CD14-positive monocyte (primary cell): ENCODE data around the gene HPSE2. TPM values are rescaled to one million over a fixed set of nuclear protein-coding genes. Genes with fewer than 3 reads are reported as not detected.

Experiments
- DNase-seq, 3 donors: peaks; one replicate each; pipeline ENCODE4 v3.0.0-alpha.2; 2011 to 2022
- H2AFZ ChIP-seq: 2 replicates; pipeline ENCODE4 v1.6.0; 2012; ENCODE audit warnings: mild to moderate bottlenecking, low read depth, low read length, inconsistent platforms; ENCODE audit not compliant: insufficient read depth, poor library complexity, severe bottlenecking
- H3K27ac ChIP-seq, 2 donors: 1 replicate in 1 of 2; 2 replicates in 1 of 2; pipeline ENCODE4 v1.5.1; 2012 to 2013; ENCODE audit warnings: low read length in 2 of 2, control low read depth in 1 of 2, inconsistent platforms in 1 of 2, low read depth in 1 of 2, mild to moderate bottlenecking in 1 of 2
- H3K27me3 ChIP-seq, 2 donors: one replicate each; pipeline versions ENCODE4 v1.6.0 to v1.6.1; 2011 to 2013; ENCODE audit warnings: low read length in 2 of 2; ENCODE audit not compliant: control insufficient read depth in 2 of 2, insufficient read depth in 2 of 2
- H3K36me3 ChIP-seq, 2 donors: replicated peaks in 1 of 2; 1 replicate in 1 of 2; 2 replicates in 1 of 2; pipeline versions ENCODE4 v1.5.1 to v1.6.1; 2012 to 2013; ENCODE audit warnings: low read length in 2 of 2, control low read depth in 1 of 2, inconsistent platforms in 1 of 2, mild to moderate bottlenecking in 1 of 2; ENCODE audit not compliant: insufficient read depth in 2 of 2, control insufficient read depth in 1 of 2
- H3K4me1 ChIP-seq, 2 donors: 1 replicate in 1 of 2; 2 replicates in 1 of 2; pipeline versions ENCODE4 v1.5.1 to v1.6.1; 2012 to 2013; ENCODE audit warnings: low read length in 2 of 2, control low read depth in 1 of 2, inconsistent platforms in 1 of 2, mild to moderate bottlenecking in 1 of 2, moderate library complexity in 1 of 2; ENCODE audit not compliant: insufficient read depth in 2 of 2, control insufficient read depth in 1 of 2
- H3K4me2 ChIP-seq: replicated peaks from 2 replicates; pipeline ENCODE3; 2012; ENCODE audit warnings: low read length, moderate library complexity, mild to moderate bottlenecking; ENCODE audit not compliant: poor library complexity, severe bottlenecking; ENCODE audit errors: extremely low read depth
- H3K4me3 ChIP-seq, 3 experiments: fragments of 200-600 bp in 1 of 3; sonication (generic) in 1 of 3; replicated peaks in 1 of 3; 1 replicate in 2 of 3; 2 replicates in 1 of 3; pipeline ENCODE4 v1.5.1; 2011 to 2013; ENCODE audit warnings: low read length in 3 of 3, mild to moderate bottlenecking in 3 of 3, control low read depth in 2 of 3, low read depth in 2 of 3, inconsistent platforms in 1 of 3, moderate library complexity in 1 of 3
- H3K79me2 ChIP-seq: 2 replicates; pipeline ENCODE4 v1.6.0; 2012; ENCODE audit warnings: mild to moderate bottlenecking, control low read depth, inconsistent platforms, low read length, moderate library complexity; ENCODE audit not compliant: insufficient read depth
- H3K9ac ChIP-seq: 2 replicates; pipeline ENCODE4 v1.6.0; 2017; ENCODE audit warnings: low read length, mild to moderate bottlenecking; ENCODE audit not compliant: insufficient read depth, poor library complexity, severe bottlenecking
- H3K9me3 ChIP-seq, 2 donors: replicated peaks in 1 of 2; 1 replicate in 1 of 2; 2 replicates in 1 of 2; pipeline versions ENCODE4 v1.5.1 to v1.6.1; 2012 to 2013; ENCODE audit warnings: low read length in 2 of 2, control low read depth in 1 of 2; ENCODE audit not compliant: control insufficient read depth in 1 of 2, insufficient read depth in 1 of 2
- H4K20me1 ChIP-seq: 2 replicates; pipeline ENCODE4 v1.6.0; 2012; ENCODE audit warnings: mild to moderate bottlenecking, low read length, control low read depth, moderate library complexity; ENCODE audit not compliant: insufficient read depth
- H3K27ac Mint-ChIP-seq, 7 donors: one replicate each; pipeline ENCODE4 v1.8.0; 2020; ENCODE audit warnings: mild to moderate bottlenecking in 7 of 7, mixed read lengths in 7 of 7, moderate library complexity in 6 of 7, inconsistent platforms in 2 of 7
- H3K27me3 Mint-ChIP-seq, 3 donors: one replicate each; pipeline ENCODE4 v1.8.0; 2021 to 2022; ENCODE audit warnings: low read depth in 3 of 3, mild to moderate bottlenecking in 3 of 3, mixed read lengths in 3 of 3, moderate library complexity in 3 of 3, inconsistent platforms in 1 of 3
- H3K36me3 Mint-ChIP-seq, 2 donors: one replicate each; pipeline ENCODE4 v1.8.0; 2020; ENCODE audit warnings: mixed read lengths in 2 of 2, inconsistent platforms in 1 of 2, mild to moderate bottlenecking in 1 of 2
- H3K4me1 Mint-ChIP-seq: one replicate; pipeline ENCODE4 v1.8.0; 2020; ENCODE audit warnings: mild to moderate bottlenecking, mixed read lengths
- H3K4me3 Mint-ChIP-seq, 2 donors: one replicate each; pipeline ENCODE4 v1.8.0; 2020; ENCODE audit warnings: mild to moderate bottlenecking in 2 of 2, mixed read lengths in 2 of 2, moderate library complexity in 1 of 2
- H3K9me3 Mint-ChIP-seq, 7 donors: one replicate each; pipeline ENCODE4 v1.8.0; 2020 to 2022; ENCODE audit warnings: mixed read lengths in 7 of 7, mild to moderate bottlenecking in 6 of 7, moderate library complexity in 6 of 7, inconsistent platforms in 2 of 7
- WGBS: methylation state at CpG from one replicate; pipeline ENCODE4 v1.1.5; 2013; ENCODE audit warnings: missing lambda C conversion rate; ENCODE audit not compliant: insufficient coverage; 5-methylcytosine and 5-hydroxymethylcytosine counted together
- intact Hi-C, 2 donors: fragments of 100-400 bp; cut with micrococcal nuclease; formaldehyde crosslinking; loops; one replicate each; pipeline versions ENCODE4 v1.15.0 to v1.15.1; 2023
- polyA plus RNA-seq, 3 donors: library from polyadenylated mRNA; depleted of rRNA in 1 of 3; unstranded in 2 of 3; stranded (reverse) in 1 of 3; fragments of 300-500 nt in 2 of 3; fragments of >200 nt in 1 of 3; fragmentation: Illumina TruSeq in 2 of 3; gene quantifications; 1 replicate in 2 of 3; 2 replicates in 1 of 3; pipeline ENCODE4 v1.2.3, GENCODE V29; 2012 to 2021
- TF ChIP-seq, protein P1 (sequence below): fragments of 200-600 bp; IDR thresholded peaks from one replicate; pipeline ENCODE4 v1.8.0; 2022; ENCODE audit warnings: antibody characterized with exemption, mild to moderate bottlenecking

HPSE2 gene
- polyA plus RNA-seq, 3 donors = not detected

DNA sequence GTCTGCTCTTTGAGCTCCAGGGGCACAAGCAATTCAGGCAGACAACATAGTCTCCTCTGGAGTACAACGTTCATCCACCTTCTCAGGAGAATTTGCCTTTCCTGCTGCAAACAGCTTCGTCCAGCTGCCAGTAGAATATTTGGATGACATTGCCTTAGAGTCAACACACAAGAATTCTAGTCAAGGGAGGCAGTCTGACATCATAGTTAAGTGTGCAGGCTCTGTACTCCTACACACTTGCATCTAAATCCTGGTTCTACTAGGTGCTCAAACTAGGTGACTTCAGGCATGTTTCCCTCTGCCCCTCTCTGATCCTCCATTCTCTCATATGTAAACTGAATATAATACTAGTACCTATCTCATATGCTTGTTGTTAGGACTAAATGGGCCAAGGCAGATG lies 314.8 kb downstream of the HPSE2 start:
- Mint-ChIP-seq H3K4me3 (no peak overlapping the region), H3K27me3 (no peaks in the 10 kb centered on the region), H3K27ac (no peak overlapping the region), H3K36me3 (no peaks in the 10 kb centered on the region), H3K4me1 (no peaks in the 10 kb centered on the region), H3K9me3 (peaks cover 0 to 2% (median 0%) of the 10 kb centered on the region in 7 donors)
- H3K36me3 ChIP-seq = no peaks in the 10 kb centered on the region
- no peaks in the 10 kb centered on the region for H3K4me1 ChIP-seq
- intact Hi-C loops = no loop called here
- no peak overlapping the region for H3K9ac ChIP-seq
- H4K20me1 ChIP-seq = no peaks in the 10 kb centered on the region
- no peaks in the 10 kb centered on the region for H3K27me3 ChIP-seq
- no peak for DNase-seq
- WGBS = 82% methylated on average over 2 of the region's 2 CpGs
- no peak overlapping the region for H3K4me2 ChIP-seq
- no peak overlapping the region for H2AFZ ChIP-seq
- TF ChIP-seq, protein P1, sequence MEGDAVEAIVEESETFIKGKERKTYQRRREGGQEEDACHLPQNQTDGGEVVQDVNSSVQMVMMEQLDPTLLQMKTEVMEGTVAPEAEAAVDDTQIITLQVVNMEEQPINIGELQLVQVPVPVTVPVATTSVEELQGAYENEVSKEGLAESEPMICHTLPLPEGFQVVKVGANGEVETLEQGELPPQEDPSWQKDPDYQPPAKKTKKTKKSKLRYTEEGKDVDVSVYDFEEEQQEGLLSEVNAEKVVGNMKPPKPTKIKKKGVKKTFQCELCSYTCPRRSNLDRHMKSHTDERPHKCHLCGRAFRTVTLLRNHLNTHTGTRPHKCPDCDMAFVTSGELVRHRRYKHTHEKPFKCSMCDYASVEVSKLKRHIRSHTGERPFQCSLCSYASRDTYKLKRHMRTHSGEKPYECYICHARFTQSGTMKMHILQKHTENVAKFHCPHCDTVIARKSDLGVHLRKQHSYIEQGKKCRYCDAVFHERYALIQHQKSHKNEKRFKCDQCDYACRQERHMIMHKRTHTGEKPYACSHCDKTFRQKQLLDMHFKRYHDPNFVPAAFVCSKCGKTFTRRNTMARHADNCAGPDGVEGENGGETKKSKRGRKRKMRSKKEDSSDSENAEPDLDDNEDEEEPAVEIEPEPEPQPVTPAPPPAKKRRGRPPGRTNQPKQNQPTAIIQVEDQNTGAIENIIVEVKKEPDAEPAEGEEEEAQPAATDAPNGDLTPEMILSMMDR = no peak
- H3K4me3 ChIP-seq = no peak overlapping the region
- H3K79me2 ChIP-seq = no peaks in the 10 kb centered on the region
- no peaks in the 10 kb centered on the region for H3K9me3 ChIP-seq
- H3K27ac ChIP-seq = no peak overlapping the region

DNA sequence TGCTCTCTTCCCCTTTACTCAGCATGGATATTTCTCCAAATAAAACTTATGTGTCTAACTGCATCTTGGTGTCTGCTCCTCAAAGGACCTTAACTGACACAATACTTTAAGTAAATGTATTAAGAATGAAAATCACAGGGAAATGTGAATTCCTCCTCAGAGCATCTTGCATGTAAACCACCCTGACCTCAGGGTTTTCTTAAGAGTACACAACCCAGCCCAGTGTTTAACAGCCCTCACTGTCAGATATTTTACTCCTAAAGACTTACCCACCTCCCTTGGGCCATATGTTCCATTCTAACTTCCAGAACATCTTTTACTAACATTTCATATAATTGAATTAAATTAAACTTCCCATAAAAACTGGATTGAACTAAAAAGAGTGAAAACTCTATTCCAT lies 315.3 kb downstream of the HPSE2 start:
- Histone ChIP-seq H3K4me3 (no peak overlapping the region), H3K9ac (no peak overlapping the region), H3K79me2 (no peaks in the 10 kb centered on the region), H3K4me1 (no peaks in the 10 kb centered on the region), H2AFZ (no peak overlapping the region), H4K20me1 (no peaks in the 10 kb centered on the region), H3K27ac (no peak overlapping the region), H3K36me3 (no peaks in the 10 kb centered on the region), H3K9me3 (no peaks in the 10 kb centered on the region), H3K27me3 (no peaks in the 10 kb centered on the region), H3K4me2 (no peak overlapping the region)
- Mint-ChIP-seq H3K27me3 (peaks cover 0 to 1% (median 0%) of the 10 kb centered on the region in 3 donors), H3K9me3 (peaks cover 0 to 2% (median 0%) of the 10 kb centered on the region in 7 donors), H3K4me1 (no peaks in the 10 kb centered on the region), H3K4me3 (no peak overlapping the region), H3K36me3 (no peaks in the 10 kb centered on the region), H3K27ac (no peak overlapping the region)
- TF ChIP-seq, protein P1 = no peak
- no peak for DNase-seq
- intact Hi-C loops = no loop called here
